Nephron progenitor cell (in vitro differentiated cells): Measurements from ENCODE around the gene MYO5B.

Source experiments
- DNase-seq: peaks from one replicate; pipeline ENCODE4 v3.0.0; 2021
- H3K27ac Mint-ChIP-seq: 2 replicates; pipeline ENCODE4 v1.8.0; 2021; ENCODE audit warnings: mild to moderate bottlenecking, moderate library complexity, mixed read lengths
- H3K27me3 Mint-ChIP-seq: 2 replicates; pipeline ENCODE4 v1.8.0; 2021; ENCODE audit warnings: mild to moderate bottlenecking, low read depth, mixed read lengths; ENCODE audit not compliant: poor library complexity
- H3K36me3 Mint-ChIP-seq: 2 replicates; pipeline ENCODE4 v1.8.0; 2021; ENCODE audit warnings: low read depth, mixed read lengths
- H3K4me1 Mint-ChIP-seq: 2 replicates; pipeline ENCODE4 v1.8.0; 2021; ENCODE audit warnings: mixed read lengths
- H3K4me3 Mint-ChIP-seq: 2 replicates; pipeline ENCODE4 v1.8.0; 2021; ENCODE audit warnings: mild to moderate bottlenecking, moderate library complexity, mixed read lengths
- H3K9me3 Mint-ChIP-seq: 2 replicates; pipeline ENCODE4 v1.8.0; 2021; ENCODE audit warnings: mild to moderate bottlenecking, moderate library complexity, mixed read lengths
- TF ChIP-seq, protein P1 (sequence below): fragments of 200-600 bp; sonication (generic); IDR thresholded peaks from 2 replicates; pipeline ENCODE4 v1.5.0; 2021; ENCODE audit warnings: antibody characterized with exemption

The MYO5B gene

DNA sequence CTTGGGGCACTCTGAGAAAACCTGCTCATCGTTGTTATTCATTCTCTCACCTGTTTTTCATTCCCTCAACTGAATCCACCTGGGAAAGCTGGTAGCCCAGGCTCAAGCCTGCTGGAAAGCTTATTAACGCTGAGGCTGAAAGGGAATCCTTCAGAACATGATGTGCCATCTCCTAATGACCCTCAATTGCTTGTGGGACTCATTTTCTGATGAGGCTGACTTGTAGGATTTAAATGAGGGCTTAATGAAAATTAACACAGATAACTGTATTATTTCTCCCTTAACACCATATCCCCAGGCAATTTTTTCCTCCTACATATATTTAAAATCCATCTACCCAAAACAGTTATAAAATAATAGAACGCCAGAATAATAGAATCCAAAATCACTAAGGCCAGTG, 218.9 kb downstream of the MYO5B start:
- Mint-ChIP-seq H3K27me3 (peaks cover 7% of the 10 kb centered on the region), H3K4me1 (no peaks in the 10 kb centered on the region), H3K27ac (peak overlapping the region; percentile 37), H3K9me3 (no peaks in the 10 kb centered on the region), H3K4me3 (no peak overlapping the region), H3K36me3 (no peaks in the 10 kb centered on the region)
- DNase-seq = no peak
- TF ChIP-seq, protein P1, sequence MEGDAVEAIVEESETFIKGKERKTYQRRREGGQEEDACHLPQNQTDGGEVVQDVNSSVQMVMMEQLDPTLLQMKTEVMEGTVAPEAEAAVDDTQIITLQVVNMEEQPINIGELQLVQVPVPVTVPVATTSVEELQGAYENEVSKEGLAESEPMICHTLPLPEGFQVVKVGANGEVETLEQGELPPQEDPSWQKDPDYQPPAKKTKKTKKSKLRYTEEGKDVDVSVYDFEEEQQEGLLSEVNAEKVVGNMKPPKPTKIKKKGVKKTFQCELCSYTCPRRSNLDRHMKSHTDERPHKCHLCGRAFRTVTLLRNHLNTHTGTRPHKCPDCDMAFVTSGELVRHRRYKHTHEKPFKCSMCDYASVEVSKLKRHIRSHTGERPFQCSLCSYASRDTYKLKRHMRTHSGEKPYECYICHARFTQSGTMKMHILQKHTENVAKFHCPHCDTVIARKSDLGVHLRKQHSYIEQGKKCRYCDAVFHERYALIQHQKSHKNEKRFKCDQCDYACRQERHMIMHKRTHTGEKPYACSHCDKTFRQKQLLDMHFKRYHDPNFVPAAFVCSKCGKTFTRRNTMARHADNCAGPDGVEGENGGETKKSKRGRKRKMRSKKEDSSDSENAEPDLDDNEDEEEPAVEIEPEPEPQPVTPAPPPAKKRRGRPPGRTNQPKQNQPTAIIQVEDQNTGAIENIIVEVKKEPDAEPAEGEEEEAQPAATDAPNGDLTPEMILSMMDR = no peak

DNA sequence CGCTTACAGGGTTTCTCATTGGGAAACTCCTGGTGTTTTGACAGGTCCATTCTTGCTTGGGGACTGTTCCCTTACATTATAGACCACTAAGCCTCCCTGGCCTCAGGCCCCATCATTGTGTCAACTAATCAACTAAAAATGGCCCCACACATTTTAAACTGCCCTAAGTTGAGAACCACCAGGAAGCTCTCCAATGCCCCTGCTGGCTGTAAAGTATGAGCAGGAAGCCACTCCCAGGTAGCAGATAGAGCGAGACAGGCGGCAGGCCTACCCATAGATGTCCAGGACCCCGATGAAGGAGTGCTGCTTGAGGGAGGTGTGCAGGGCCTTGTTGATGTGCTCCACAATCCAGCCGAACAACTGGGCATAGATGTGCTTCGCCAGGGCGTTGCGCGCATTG, 220.9 kb downstream of the MYO5B start:
- H3K36me3 Mint-ChIP-seq = no peaks in the 10 kb centered on the region
- no peak overlapping the region for H3K4me3 Mint-ChIP-seq
- no peak overlapping the region for H3K27ac Mint-ChIP-seq
- DNase-seq = no peak
- TF ChIP-seq, protein P1 = no peak
- H3K9me3 Mint-ChIP-seq = no peaks in the 10 kb centered on the region
- no peaks in the 10 kb centered on the region for H3K4me1 Mint-ChIP-seq
- H3K27me3 Mint-ChIP-seq = peaks cover 4% of the 10 kb centered on the region

DNA sequence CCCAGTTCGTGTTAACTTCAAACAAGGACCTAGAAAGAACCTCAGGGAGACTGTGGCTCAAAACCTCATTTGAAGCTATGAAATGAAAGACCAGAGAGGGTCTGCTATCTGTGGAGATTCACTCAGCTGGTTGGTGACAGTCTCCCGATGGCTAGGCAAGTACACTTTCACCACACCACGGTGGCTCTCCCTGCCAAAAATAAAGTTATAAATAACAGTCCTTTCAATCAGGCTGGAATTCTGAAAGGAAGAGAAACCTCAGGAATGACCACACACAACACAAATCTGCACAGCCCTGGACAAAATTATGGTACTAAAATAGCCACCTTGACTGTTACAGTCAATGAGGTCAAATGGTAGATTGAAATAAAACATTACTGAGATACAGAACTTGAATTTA, 221.4 kb downstream of the MYO5B start:
- Mint-ChIP-seq H3K27ac (no peak overlapping the region), H3K4me3 (no peak overlapping the region), H3K36me3 (no peaks in the 10 kb centered on the region), H3K9me3 (no peaks in the 10 kb centered on the region), H3K4me1 (no peaks in the 10 kb centered on the region), H3K27me3 (peaks cover 4% of the 10 kb centered on the region)
- DNase-seq = no peak
- TF ChIP-seq, protein P1 = no peak

DNA sequence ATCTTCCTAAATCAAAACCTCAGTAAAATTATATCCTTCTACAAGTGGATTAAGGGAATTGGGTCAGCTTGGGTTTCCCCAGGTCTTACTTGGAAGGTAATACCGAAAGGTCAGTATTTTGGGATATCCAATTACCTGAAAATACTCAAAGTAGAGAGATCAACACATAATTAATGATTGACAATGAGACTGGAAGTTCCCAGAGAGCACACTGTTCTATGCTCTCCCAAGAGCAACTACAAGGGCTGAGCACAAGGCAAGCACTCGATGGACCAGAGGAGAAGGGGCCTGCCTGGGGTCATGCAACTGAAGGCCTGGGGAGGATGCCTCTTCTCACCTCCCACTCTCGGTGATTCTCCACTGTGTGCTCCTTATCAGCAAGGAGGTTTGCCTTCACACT, 222.4 kb downstream of the MYO5B start:
- H3K27me3 Mint-ChIP-seq = peaks cover 4% of the 10 kb centered on the region
- H3K4me1 Mint-ChIP-seq = peaks cover 4% of the 10 kb centered on the region
- DNase-seq = no peak
- H3K27ac Mint-ChIP-seq = no peak overlapping the region
- H3K4me3 Mint-ChIP-seq = no peak overlapping the region
- no peaks in the 10 kb centered on the region for H3K9me3 Mint-ChIP-seq
- H3K36me3 Mint-ChIP-seq = no peaks in the 10 kb centered on the region
- TF ChIP-seq, protein P1 = no peak

DNA sequence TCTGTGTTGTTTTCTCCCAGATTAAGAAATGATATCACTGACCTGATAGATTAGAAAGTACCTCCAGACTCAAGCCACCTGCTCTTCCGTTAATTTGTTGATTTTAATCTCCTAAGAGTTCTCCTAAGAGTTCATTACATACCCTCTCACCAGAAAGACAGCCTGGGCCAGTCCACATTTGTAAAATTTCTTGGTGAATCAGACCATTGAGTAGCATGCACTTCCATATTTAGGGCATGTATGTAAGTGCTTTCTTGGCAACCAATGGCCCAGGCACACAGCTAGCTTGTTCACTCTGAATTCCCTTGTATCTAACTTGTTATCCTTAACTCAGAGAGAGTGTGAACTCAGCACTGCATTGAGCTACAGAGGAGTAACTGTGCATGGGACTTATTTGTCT, 223.5 kb downstream of the MYO5B start:
- no peaks in the 10 kb centered on the region for H3K27me3 Mint-ChIP-seq
- peaks cover 15% of the 10 kb centered on the region for H3K4me1 Mint-ChIP-seq
- no peak overlapping the region for H3K27ac Mint-ChIP-seq
- no peak for DNase-seq
- TF ChIP-seq, protein P1 = no peak
- H3K9me3 Mint-ChIP-seq = no peaks in the 10 kb centered on the region
- no peaks in the 10 kb centered on the region for H3K36me3 Mint-ChIP-seq
- H3K4me3 Mint-ChIP-seq = no peak overlapping the region

DNA sequence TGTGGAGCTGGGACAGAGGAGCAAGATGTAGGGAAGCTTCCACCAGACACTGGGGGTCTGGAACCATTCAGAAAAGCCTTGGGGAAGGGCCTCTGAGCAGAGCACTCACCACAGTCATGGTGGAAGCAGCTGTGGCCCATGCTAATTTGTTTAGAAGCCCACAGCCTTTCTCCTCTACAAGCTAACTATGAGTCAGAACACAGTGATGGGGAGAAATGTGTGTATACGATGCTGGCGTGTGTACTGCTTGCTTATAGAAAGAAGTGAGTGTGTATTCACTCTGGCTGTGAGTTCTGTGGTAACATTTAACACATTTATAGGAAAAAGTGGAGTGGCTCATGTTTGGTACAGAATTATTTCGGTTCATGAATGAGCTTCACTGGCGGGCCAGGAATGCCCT, 224.6 kb downstream of the MYO5B start:
- H3K4me3 Mint-ChIP-seq = no peak overlapping the region
- TF ChIP-seq, protein P1 = no peak
- no peaks in the 10 kb centered on the region for H3K9me3 Mint-ChIP-seq
- DNase-seq = no peak
- no peak overlapping the region for H3K27ac Mint-ChIP-seq
- H3K4me1 Mint-ChIP-seq = peaks cover 24% of the 10 kb centered on the region
- H3K27me3 Mint-ChIP-seq = no peaks in the 10 kb centered on the region
- H3K36me3 Mint-ChIP-seq = no peaks in the 10 kb centered on the region
